WTC11 (cell line): ENCODE measurements around the gene LAMP1. TPM values are rescaled to one million over a fixed set of nuclear protein-coding genes. Genes with fewer than 3 reads are reported as not detected.
"Not testable (repeated sequence)": the region's sequence is repeated elsewhere in the genome, so short reads cannot be mapped to it uniquely, and the experiment has no call there.

Experiments
- ATAC-seq: fragments of 200-7000 bp; cut with Tn5 transposase; 2 replicates; pipeline ENCODE4 v1.10.0; 2021; ENCODE audit warnings: mild to moderate bottlenecking, moderate library complexity
- CTCF ChIA-PET: fragments of 300-600 bp; sonication (Branson Sonifier 250); formaldehyde crosslinking; loops from one replicate; lab custom pipeline; 2021; ENCODE audit warnings: antibody characterized with exemption; lab: Charles Lee
- POLR2A ChIA-PET: fragments of 350-600 bp; sonication (Branson Sonifier 250); formaldehyde crosslinking; loops from one replicate; lab custom pipeline; 2021; ENCODE audit warnings: antibody characterized with exemption; lab: Charles Lee
- DNase-seq: peaks from one replicate; pipeline ENCODE4 v3.0.0; 2021; ENCODE audit warnings: low spot score
- H3K27ac Mint-ChIP-seq: 2 replicates; pipeline ENCODE4 v1.8.0; 2021; ENCODE audit warnings: mixed read lengths
- H3K27me3 Mint-ChIP-seq: 2 replicates; pipeline ENCODE4 v1.8.0; 2021; ENCODE audit warnings: low read depth, mild to moderate bottlenecking, moderate library complexity, mixed read lengths
- H3K36me3 Mint-ChIP-seq: 2 replicates; pipeline ENCODE4 v1.8.0; 2021; ENCODE audit warnings: mixed read lengths
- H3K4me1 Mint-ChIP-seq: 2 replicates; pipeline ENCODE4 v1.8.0; 2022; ENCODE audit warnings: mixed read lengths
- H3K4me3 Mint-ChIP-seq: 2 replicates; pipeline ENCODE4 v1.8.0; 2021; ENCODE audit warnings: mild to moderate bottlenecking, moderate library complexity, mixed read lengths
- H3K9me3 Mint-ChIP-seq: 2 replicates; pipeline ENCODE4 v1.8.0; 2021; ENCODE audit warnings: mixed read lengths
- AFF4 ChIP-seq: sonication (generic); formaldehyde crosslinking; IDR thresholded peaks from 2 replicates; pipeline ENCODE4 v1.8.1; 2023; ENCODE audit warnings: mild to moderate bottlenecking, missing genetic modification reagents, borderline replicate concordance
- CREM ChIP-seq: sonication (generic); formaldehyde crosslinking; IDR thresholded peaks from 2 replicates; pipeline ENCODE4 v1.8.1; 2022; ENCODE audit warnings: mild to moderate bottlenecking, missing genetic modification reagents, moderate library complexity
- EMX1 ChIP-seq: fragments of 250-450 bp; sonication (Bioruptor Pico); IDR thresholded peaks from 2 replicates; pipeline ENCODE4 v1.8.0; 2021; ENCODE audit warnings: mild to moderate bottlenecking
- ETV6 ChIP-seq: sonication (generic); formaldehyde crosslinking; IDR thresholded peaks from 2 replicates; pipeline ENCODE4 v1.8.1; 2022; ENCODE audit warnings: mild to moderate bottlenecking, missing genetic modification reagents
- FOXJ3 ChIP-seq: sonication (generic); formaldehyde crosslinking; IDR thresholded peaks from 2 replicates; pipeline ENCODE4 v1.9.0; 2021; ENCODE audit warnings: missing genetic modification reagents, mild to moderate bottlenecking, borderline replicate concordance
- FOXP1 ChIP-seq: sonication (generic); formaldehyde crosslinking; IDR thresholded peaks from 2 replicates; pipeline ENCODE4 v1.8.0; 2022; ENCODE audit warnings: missing genetic modification reagents, mild to moderate bottlenecking, moderate library complexity, borderline replicate concordance
- HMGA2 ChIP-seq: fragments of 250-450 bp; sonication (Bioruptor Pico); IDR thresholded peaks from 2 replicates; pipeline ENCODE4 v1.4.0; 2021; ENCODE audit warnings: mild to moderate bottlenecking, moderate library complexity
- MYBL2 ChIP-seq: sonication (generic); formaldehyde crosslinking; IDR thresholded peaks from 2 replicates; pipeline ENCODE4 v1.8.1; 2023; ENCODE audit warnings: mild to moderate bottlenecking, moderate library complexity, missing genetic modification reagents
- NFE2L1 ChIP-seq: sonication (generic); formaldehyde crosslinking; IDR thresholded peaks from 2 replicates; pipeline ENCODE4 v1.8.1; 2023; ENCODE audit warnings: missing genetic modification reagents
- NR2C2 ChIP-seq: sonication (generic); formaldehyde crosslinking; IDR thresholded peaks from 2 replicates; pipeline ENCODE4 v1.8.0; 2022; ENCODE audit warnings: mild to moderate bottlenecking, missing genetic modification reagents
- OVOL2 ChIP-seq: fragments of 250-450 bp; sonication (Bioruptor Pico); IDR thresholded peaks from 2 replicates; pipeline ENCODE4 v1.9.0; 2021; ENCODE audit warnings: mild to moderate bottlenecking, borderline replicate concordance
- RORB ChIP-seq: fragments of 250-450 bp; sonication (Bioruptor Pico); IDR thresholded peaks from 2 replicates; pipeline ENCODE4 v1.9.0; 2021; ENCODE audit warnings: mild to moderate bottlenecking
- SP1 ChIP-seq: sonication (generic); formaldehyde crosslinking; conservative IDR thresholded peaks from 2 replicates; pipeline ENCODE4 v1.8.1; 2022; ENCODE audit warnings: missing genetic modification reagents
- ZBTB21 ChIP-seq: sonication (generic); formaldehyde crosslinking; IDR thresholded peaks from 2 replicates; pipeline ENCODE4 v1.8.1; 2023; ENCODE audit warnings: mild to moderate bottlenecking, missing genetic modification reagents, borderline replicate concordance
- ZNF138 ChIP-seq: sonication (generic); formaldehyde crosslinking; conservative IDR thresholded peaks from 2 replicates; pipeline ENCODE4 v1.8.1; 2022; ENCODE audit warnings: mild to moderate bottlenecking, moderate library complexity, missing genetic modification reagents
- ZNF219 ChIP-seq: sonication (generic); formaldehyde crosslinking; IDR thresholded peaks from 2 replicates; pipeline ENCODE4 v1.8.0; 2023; ENCODE audit warnings: missing genetic modification reagents, mild to moderate bottlenecking, borderline replicate concordance
- ZNF416 ChIP-seq: fragments of 250-450 bp; sonication (Bioruptor Pico); IDR thresholded peaks from 2 replicates; pipeline ENCODE4 v1.9.0; 2021; ENCODE audit warnings: mild to moderate bottlenecking, inconsistent platforms
- total RNA-seq: library from RNA; stranded (reverse); gene quantifications from 3 replicates; pipeline ENCODE4 v1.2.3, GENCODE V29; 2021
- TF ChIP-seq, protein P1 (sequence below): sonication (generic); formaldehyde crosslinking; IDR thresholded peaks from 2 replicates; pipeline ENCODE4 v1.8.1; 2022; ENCODE audit warnings: missing genetic modification reagents, borderline replicate concordance
- TF ChIP-seq, protein P2 (sequence below): sonication (generic); formaldehyde crosslinking; IDR thresholded peaks from 2 replicates; pipeline ENCODE4 v1.8.1; 2022; ENCODE audit warnings: low read depth, mild to moderate bottlenecking, moderate library complexity, missing genetic modification reagents, borderline replicate concordance
- TF ChIP-seq, protein P3 (sequence below): sonication (generic); formaldehyde crosslinking; IDR thresholded peaks from 2 replicates; pipeline ENCODE4 v1.8.1; 2023; ENCODE audit warnings: mild to moderate bottlenecking, moderate library complexity, missing genetic modification reagents

Gene LAMP1
- total RNA-seq, 1 experiment from 2014 or later: 150 TPM

DNA sequence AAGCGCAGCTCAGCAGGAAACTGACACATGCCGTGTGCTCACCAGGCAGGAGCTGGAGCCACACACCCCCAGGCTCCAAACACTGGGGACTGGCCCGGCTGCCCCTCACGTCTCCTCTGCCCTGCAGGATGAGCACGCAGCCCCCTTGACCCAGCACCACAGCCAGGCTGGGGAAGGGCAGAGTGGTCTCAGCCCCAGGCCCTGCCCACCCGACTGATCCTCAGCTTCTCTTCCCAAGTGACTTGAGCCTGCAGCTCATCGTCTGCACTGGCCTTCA, 46.6 kb downstream of the LAMP1 start:
- H3K4me1 Mint-ChIP-seq: no peaks in the 10 kb centered on the region
- ChIA-PET CTCF (interaction anchor here (0.9 kb wide), 1 partner anchor 50 kb away, joined by 3 read pairs; no protein-coding TSS in a partner anchor), POLR2A (no interaction called here)
- DNase-seq: no peak
- H3K27ac Mint-ChIP-seq: no peak overlapping the region
- ATAC-seq: no peak
- H3K9me3 Mint-ChIP-seq: peaks cover 9% of the 10 kb centered on the region
- TF ChIP-seq NFE2L1 (CRISPR knock-in tag): no peak
- TF ChIP-seq FOXJ3 (CRISPR knock-in tag): no peak
- TF ChIP-seq RORB (CRISPR knock-in tag): no peak
- no peak for TF ChIP-seq SP1 (CRISPR knock-in tag)
- TF ChIP-seq AFF4 (CRISPR knock-in tag): no peak
- TF ChIP-seq EMX1 (CRISPR knock-in tag): no peak
- no peak for TF ChIP-seq FOXP1 (CRISPR knock-in tag)
- no peak for TF ChIP-seq ETV6 (CRISPR knock-in tag)
- TF ChIP-seq, protein P1, sequence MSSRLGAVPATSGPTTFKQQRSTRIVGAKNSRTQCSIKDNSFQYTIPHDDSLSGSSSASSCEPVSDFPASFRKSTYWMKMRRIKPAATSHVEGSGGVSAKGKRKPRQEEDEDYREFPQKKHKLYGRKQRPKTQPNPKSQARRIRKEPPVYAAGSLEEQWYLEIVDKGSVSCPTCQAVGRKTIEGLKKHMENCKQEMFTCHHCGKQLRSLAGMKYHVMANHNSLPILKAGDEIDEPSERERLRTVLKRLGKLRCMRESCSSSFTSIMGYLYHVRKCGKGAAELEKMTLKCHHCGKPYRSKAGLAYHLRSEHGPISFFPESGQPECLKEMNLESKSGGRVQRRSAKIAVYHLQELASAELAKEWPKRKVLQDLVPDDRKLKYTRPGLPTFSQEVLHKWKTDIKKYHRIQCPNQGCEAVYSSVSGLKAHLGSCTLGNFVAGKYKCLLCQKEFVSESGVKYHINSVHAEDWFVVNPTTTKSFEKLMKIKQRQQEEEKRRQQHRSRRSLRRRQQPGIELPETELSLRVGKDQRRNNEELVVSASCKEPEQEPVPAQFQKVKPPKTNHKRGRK (CRISPR knock-in tag): no peak
- no peak for TF ChIP-seq OVOL2
- TF ChIP-seq, protein P2, sequence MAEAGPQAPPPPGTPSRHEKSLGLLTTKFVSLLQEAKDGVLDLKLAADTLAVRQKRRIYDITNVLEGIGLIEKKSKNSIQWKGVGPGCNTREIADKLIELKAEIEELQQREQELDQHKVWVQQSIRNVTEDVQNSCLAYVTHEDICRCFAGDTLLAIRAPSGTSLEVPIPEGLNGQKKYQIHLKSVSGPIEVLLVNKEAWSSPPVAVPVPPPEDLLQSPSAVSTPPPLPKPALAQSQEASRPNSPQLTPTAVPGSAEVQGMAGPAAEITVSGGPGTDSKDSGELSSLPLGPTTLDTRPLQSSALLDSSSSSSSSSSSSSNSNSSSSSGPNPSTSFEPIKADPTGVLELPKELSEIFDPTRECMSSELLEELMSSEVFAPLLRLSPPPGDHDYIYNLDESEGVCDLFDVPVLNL: no peak
- TF ChIP-seq, protein P3, sequence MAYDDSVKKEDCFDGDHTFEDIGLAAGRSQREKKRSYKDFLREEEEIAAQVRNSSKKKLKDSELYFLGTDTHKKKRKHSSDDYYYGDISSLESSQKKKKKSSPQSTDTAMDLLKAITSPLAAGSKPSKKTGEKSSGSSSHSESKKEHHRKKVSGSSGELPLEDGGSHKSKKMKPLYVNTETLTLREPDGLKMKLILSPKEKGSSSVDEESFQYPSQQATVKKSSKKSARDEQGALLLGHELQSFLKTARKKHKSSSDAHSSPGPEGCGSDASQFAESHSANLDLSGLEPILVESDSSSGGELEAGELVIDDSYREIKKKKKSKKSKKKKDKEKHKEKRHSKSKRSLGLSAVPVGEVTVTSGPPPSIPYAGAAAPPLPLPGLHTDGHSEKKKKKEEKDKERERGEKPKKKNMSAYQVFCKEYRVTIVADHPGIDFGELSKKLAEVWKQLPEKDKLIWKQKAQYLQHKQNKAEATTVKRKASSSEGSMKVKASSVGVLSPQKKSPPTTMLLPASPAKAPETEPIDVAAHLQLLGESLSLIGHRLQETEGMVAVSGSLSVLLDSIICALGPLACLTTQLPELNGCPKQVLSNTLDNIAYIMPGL (CRISPR knock-in tag): no peak
- TF ChIP-seq ZBTB21 (CRISPR knock-in tag): no peak
- no peak for TF ChIP-seq ZNF138
- no peak for TF ChIP-seq HMGA2 (CRISPR knock-in tag)
- TF ChIP-seq ZNF219 (CRISPR knock-in tag): no peak
- TF ChIP-seq ZNF416 (CRISPR knock-in tag): no peak
- no peak for TF ChIP-seq MYBL2 (CRISPR knock-in tag)
- H3K36me3 Mint-ChIP-seq: peaks cover 56% of the 10 kb centered on the region
- no peaks in the 10 kb centered on the region for H3K27me3 Mint-ChIP-seq
- H3K4me3 Mint-ChIP-seq: no peak overlapping the region

GRCh38 chr13:113345486-113345885, 48.4 kb downstream of the LAMP1 start:
- Mint-ChIP-seq H3K4me3 (no peak overlapping the region), H3K27me3 (no peaks in the 10 kb centered on the region), H3K27ac (peak overlapping the region; percentile 61; the same call in 1 of the 2 replicates), H3K9me3 (peaks cover 9% of the 10 kb centered on the region), H3K36me3 (peaks cover 68% of the 10 kb centered on the region), H3K4me1 (no peaks in the 10 kb centered on the region)
- DNase-seq: no peak
- ChIA-PET CTCF (no interaction called here), POLR2A (no interaction called here)
- ATAC-seq: no peak
- TF ChIP-seq CREM (CRISPR knock-in tag) (no peak), NR2C2 (CRISPR knock-in tag) (no peak)

DNA sequence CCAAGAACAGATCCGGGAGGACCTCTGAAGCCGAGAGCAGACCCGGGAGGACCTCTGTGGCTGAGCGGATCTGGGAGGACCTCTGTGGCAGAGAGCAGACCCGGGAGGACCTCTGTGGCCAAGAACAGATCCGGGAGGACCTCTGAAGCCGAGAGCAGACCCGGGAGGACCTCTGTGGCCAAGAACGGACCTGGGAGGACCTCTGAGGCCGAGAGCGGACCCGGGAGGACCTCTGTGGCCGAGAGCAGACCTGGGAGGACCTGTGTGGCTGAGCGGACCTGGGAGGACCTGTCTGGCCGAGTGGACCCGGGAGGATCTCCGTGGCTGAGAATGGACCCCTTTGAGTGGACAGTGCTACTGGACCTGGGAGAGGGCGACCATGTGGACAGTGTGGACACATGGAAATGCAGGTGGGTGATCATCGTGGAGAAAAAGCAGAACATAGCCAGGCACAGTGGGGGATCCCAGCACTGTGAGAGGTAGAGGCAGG, 50.7 kb downstream of the LAMP1 start:
- H3K36me3 Mint-ChIP-seq: peaks cover 57% of the 10 kb centered on the region
- H3K27ac Mint-ChIP-seq, CTCF ChIA-PET, H3K27me3 Mint-ChIP-seq, DNase-seq, H3K4me3 Mint-ChIP-seq, ATAC-seq, H3K4me1 Mint-ChIP-seq, POLR2A ChIA-PET, H3K9me3 Mint-ChIP-seq: not testable (repeated sequence)
